ENCODE data around the gene RAPGEF6.

DNA sequence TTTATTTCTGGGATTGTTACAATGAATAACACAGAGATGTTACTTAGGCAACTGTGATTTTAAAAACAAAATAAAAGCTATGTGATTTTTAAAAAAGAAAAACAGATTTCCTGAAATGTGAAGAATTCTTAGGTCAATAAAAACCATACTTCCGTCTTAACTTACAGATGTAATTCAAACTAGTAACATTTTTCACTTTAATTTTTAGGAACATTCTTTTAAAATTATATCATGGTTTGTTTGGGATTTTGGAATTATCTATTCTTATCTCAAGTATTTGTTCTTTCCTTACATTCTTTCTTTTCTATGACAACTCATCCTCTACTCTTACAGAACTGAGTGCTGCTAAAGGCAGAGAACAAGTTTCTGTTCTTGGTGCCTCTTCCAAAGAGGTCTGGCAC, 159.5 kb downstream of the RAPGEF6 start:
- TF ChIP-seq, protein P1, sequence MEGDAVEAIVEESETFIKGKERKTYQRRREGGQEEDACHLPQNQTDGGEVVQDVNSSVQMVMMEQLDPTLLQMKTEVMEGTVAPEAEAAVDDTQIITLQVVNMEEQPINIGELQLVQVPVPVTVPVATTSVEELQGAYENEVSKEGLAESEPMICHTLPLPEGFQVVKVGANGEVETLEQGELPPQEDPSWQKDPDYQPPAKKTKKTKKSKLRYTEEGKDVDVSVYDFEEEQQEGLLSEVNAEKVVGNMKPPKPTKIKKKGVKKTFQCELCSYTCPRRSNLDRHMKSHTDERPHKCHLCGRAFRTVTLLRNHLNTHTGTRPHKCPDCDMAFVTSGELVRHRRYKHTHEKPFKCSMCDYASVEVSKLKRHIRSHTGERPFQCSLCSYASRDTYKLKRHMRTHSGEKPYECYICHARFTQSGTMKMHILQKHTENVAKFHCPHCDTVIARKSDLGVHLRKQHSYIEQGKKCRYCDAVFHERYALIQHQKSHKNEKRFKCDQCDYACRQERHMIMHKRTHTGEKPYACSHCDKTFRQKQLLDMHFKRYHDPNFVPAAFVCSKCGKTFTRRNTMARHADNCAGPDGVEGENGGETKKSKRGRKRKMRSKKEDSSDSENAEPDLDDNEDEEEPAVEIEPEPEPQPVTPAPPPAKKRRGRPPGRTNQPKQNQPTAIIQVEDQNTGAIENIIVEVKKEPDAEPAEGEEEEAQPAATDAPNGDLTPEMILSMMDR (IDR thresholded peaks at IDR 0.05) = no peak
- TF ChIP-seq POLR2AphosphoS5 (IDR thresholded peaks at IDR 0.05) = no peak
